Activated CD4-positive, alpha-beta T cell treated with anti-CD3 and anti-CD28 coated beads for 48 hours (primary cell): ENCODE results near the gene FCGR3B.
"Not testable (repeated sequence)": the region's sequence is repeated elsewhere in the genome, so short reads cannot be mapped to it uniquely, and the experiment has no call there.

Source experiments
- DNase-seq: peaks from one replicate; pipeline ENCODE4 v3.0.0-alpha.2; 2020

FCGR3B gene

DNA sequence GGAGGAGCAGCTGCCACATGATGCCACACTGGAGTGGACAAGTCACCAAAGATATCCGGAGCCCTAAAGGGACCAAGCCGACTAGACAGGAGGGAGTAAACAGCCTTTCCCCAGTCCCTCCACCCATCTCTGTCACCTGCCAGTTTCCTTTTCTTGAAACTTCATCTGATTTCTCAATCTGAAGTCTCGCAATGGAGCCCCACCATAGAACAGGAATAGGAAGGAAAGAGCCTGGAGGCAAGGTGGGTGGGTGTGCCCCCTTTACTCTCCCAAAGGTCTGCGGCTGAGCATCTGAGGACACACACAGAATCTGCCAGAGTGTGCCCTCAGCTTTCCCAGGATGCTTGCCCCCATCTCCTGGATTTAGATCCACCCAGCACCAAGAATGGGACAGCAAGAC lies at the start of gene FCGR3B:
Gene FCGR3B, minus strand, starts transcription at position 101 of the 400 bp plus-strand sequence. Its CDS starts 82 bp downstream, at position 19.
- DNase-seq: no peak

GRCh38 chr1:161678500-161678899 lies 47.5 kb upstream of the FCGR3B start:
- DNase-seq: no peak

- DNase-seq: no peak
These were observed 46.1 kb upstream of the FCGR3B start for GRCh38 chr1:161676958-161677689.

DNA sequence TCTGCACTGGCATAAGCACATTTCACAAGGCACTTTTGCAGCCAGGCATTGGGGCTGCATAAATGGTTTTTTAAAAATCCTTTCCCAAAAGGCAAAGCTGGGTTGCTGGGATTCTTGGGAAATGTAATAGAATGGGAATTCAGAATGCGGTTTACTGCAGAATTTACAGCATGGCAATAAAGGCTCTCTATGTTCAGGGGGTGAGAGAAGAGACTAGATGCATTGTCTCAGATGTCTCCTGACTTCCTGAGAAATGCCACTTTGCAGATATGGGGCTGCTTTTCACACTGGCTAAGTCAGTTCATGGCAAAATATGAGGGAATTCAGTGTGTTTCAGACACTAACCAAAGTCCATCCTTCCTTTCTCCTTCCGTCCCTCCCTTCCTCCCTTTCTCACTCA lies 45.5 kb upstream of the FCGR3B start:
- DNase-seq: no peak

DNA sequence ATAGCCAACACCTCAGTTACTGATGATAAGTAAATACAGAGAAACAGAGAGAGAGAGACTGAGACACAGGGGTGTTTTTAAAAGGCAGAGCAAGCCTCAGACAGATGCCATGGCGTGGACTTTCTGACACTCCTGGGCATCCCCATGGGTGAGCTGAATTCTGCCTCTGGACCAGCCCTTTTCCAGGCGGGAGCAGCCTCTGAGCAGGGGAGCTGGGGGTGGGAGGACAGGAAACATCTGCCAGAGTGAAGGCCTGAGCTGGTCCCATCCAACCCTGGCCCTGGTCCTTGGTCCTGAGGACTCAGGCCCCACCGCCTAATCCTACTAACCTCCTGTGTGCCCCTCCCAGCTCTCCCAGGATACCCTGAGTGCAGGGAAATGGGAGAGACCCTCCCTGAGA lies 43.9 kb upstream of the FCGR3B start:
- not testable (repeated sequence) for DNase-seq

GRCh38 chr1:161674447-161674846 lies 43.5 kb upstream of the FCGR3B start:
- DNase-seq: not testable (repeated sequence)

DNA sequence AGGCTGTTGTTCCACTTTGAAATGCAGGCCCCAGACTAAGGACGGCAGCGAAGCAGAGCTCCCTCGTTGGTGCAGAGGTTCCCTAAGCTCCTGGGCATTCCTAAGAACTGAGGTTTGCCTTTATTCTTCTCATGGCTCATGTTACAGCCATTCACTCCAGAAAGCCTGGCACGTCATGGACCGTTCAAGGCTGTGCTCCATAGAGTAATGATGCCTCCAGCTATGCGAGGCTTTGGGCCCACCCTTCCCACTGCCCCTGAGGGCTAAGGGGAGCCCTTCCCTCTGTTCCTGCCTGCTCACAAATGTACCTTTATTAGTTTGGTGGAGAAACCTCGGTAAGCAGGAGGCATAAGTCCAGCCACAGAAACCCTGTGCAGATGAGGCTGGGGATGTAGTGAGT lies 42.5 kb upstream of the FCGR3B start:
- DNase-seq: not testable (repeated sequence)

DNA sequence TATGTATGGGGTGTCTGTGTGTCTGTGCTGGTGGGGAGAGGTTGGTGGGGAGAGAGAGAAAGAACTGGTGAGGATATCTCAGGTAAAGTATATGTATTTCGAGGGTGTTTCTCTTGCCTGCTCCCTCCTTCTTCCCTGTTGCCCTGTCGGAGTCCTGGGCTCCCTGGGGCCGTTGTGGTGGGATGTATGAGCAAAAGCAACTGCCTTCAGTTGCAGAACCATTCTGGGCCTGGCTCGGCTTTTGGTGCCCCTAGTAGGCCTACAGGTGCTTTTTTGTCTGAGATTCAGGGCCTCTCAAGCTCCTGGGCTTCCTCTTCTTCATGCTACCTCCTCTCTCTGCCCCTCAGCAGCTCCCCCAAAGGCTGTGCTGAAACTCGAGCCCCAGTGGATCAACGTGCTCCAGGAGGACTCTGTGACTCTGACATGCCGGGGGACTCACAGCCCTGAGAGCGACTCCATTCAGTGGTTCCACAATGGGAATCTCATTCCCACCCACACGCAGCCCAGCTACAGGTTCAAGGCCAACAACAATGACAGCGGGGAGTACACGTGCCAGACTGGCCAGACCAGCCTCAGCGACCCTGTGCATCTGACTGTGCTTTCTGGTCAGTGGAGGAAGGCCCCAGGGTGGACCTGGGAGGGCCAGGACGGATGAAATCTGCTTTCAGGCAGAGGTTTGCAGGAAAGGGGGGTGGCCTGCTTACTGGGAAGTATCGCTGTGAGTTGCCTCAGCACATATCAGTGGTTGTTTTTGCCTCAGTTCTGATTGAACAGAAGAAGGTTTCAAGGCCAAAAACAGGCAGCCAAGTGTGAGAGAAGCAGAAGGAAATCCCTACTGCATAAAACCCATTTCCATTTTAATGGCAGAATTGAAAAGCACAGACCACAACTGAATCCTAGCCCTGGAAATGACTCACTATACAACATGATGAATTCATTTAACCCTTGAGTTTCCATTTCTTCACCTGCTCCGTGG lies 40.4 kb upstream of the FCGR3B start:
- not testable (repeated sequence) for DNase-seq

DNA sequence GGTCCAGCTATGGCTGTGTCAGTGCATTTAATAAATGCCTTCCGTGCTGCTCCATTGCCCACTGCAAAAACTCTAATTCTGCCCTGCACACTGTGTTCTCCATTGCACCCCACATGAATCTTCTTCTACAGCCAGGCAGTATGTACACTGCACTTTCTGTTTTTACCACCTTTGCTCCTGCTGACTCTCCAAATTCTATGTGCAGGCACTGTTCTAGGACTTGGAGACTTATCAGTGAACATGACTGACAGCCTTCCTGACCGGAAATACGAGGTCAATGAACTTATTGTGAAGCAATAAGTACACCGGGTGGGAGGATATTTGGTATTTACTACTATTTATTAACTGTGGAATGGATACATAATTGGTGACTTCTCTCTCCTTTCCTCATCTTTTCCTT lies 33.7 kb upstream of the FCGR3B start:
- not testable (repeated sequence) for DNase-seq

- not testable (repeated sequence) for DNase-seq
These were observed 32.6 kb upstream of the FCGR3B start for GRCh38 chr1:161663569-161663968.

DNA sequence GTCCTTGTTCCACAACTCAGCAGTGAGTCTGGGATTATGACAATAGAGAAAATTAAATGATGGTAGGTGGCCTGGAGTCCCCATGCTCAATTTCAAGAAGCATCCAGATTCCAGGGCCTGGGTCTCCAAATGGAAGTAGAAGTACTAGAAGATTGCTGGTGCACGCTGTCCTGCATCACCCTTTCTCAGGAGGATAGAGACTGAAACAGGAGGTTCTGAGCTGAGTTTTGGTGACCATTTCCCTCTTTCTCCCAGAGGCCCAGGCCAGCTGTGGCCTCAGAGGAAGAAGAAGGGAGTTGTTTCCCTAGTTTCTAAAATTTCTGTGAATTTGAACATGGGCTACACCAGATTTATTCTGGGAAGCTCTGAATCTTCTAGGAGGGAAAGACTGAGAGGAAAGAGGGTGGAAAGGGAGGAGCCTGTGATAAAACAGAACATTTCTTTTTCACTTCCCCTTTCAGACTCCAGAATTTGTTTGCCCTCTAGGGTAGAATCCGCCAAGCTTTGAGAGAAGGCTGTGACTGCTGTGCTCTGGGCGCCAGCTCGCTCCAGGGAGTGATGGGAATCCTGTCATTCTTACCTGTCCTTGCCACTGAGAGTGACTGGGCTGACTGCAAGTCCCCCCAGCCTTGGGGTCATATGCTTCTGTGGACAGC lies 31.8 kb upstream of the FCGR3B start, which contains the start of gene FCGR2B:
Gene FCGR2B, plus strand, starts transcription at position 460 of the 656 bp plus-strand sequence. Its CDS starts 99 bp downstream, at position 559.
- DNase-seq: not testable (repeated sequence)

GRCh38 chr1:161661660-161662311 lies 30.8 kb upstream of the FCGR3B start:
- DNase-seq: not testable (repeated sequence)

DNA sequence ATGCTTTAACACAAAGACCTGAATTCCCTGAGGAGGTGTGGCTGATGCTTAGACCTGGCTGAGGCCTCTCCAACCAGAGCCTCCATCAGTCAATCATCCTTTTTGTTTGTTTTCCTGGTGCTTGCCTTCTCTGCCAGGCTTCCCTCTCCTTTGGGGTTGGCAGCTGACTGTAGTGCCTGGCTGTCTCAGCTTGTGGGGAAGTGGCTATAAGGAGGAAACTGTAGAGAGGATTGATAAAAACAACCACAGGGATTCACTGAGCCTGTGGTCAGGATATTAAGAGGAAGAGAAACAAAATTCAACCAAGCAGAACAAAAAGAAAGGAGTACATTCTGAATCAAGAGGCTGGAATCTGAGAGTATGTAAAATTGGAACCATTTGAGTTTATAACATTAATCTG lies 27.5 kb upstream of the FCGR3B start:
- not testable (repeated sequence) for DNase-seq

DNA sequence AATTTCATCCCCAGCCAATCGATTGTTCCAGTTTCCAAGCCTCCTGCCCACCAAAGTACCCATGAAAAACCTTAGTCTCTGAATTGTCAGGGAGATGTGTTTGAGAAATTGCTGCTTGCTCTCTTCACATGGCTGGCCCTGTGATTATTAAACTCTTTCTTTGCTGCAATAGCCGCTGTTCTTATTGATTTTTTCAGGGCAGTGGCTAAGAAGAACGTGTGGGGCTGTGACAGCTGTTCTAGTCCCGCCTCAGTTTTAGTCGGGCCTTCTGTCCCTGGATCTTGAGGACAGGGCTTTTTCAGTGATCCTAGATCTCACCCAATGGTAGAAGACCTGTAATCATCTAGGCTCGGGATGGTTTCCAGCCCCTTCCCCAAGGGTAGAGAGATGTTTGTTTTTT lies 23.0 kb upstream of the FCGR3B start:
- not testable (repeated sequence) for DNase-seq

DNA sequence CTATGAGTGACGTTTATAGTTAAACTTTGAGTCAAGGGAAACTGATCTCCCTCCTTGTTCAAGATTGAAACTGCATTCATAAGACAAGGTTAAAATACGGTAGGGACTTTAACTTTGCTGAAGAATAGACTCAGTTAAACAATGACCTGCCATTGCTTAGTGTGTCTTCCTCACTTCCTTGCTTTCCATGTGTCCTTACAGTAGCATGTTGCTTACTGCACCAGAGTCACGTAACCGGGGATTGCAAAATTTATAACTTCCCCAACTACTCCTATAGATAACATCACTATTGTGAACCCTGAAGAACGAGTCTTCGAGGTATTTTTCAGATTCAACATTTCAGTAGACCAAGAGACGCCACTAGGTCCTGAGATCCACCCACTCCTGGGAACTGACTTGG lies 22.6 kb upstream of the FCGR3B start:
- not testable (repeated sequence) for DNase-seq

- not testable (repeated sequence) for DNase-seq
These were observed 16.8 kb upstream of the FCGR3B start for GRCh38 chr1:161647507-161648360.

- DNase-seq: not testable (repeated sequence)
These were observed 13.9 kb upstream of the FCGR3B start for GRCh38 chr1:161644855-161645254.

- not testable (repeated sequence) for DNase-seq
These were observed 12.7 kb upstream of the FCGR3B start for GRCh38 chr1:161643481-161644208.

- not testable (repeated sequence) for DNase-seq
These were observed 11.7 kb upstream of the FCGR3B start for GRCh38 chr1:161642697-161643096.

DNA sequence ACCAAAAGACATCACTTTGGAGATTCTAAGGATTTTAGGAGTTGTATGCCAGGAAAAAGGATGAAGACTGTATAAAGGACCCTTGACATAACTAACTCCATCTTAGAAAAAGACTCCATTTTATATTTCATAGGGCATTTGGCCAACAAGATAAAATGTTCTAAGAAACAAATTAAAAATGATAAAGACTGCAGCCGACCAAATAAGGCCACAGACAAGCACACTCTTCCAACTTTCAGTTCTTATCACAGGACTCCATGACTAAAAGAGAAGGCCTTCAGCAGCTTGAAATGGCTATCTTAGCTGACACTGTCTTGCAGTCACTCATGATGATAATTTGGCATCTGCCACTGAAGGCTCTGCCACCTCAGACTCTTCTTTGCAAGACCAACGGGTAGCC lies 8.2 kb upstream of the FCGR3B start:
- DNase-seq: not testable (repeated sequence)
